Measurements from ENCODE around the gene RNMT. TPM values are rescaled to one million over a fixed set of nuclear protein-coding genes. Genes with fewer than 3 reads are reported as not detected.

RNMT gene
- total RNA-seq, 2 experiments from 2014 or later, result 17.3 to 35.6 TPM

GRCh38 chr18:13756261-13756660 lies 29.8 kb downstream of the RNMT start:
- intact Hi-C loops (cut with micrococcal nuclease; ENCODE audit: unreplicated experiment), result no loop called here
- Histone ChIP-seq H3K4me3 (ENCODE audit: low read depth, low read length, poor library complexity, severe bottlenecking) (no peak overlapping the region), H3K36me3 (ENCODE audit: insufficient read depth, low read length) (peaks cover 54% of the 10 kb centered on the region), H3K27ac (ENCODE audit: low read depth, low read length, poor library complexity, severe bottlenecking) (no peak overlapping the region), H3K9me2 (ENCODE audit: insufficient read depth, low read length) (no peaks in the 10 kb centered on the region), H3K4me1 (ENCODE audit: insufficient read depth, low read length, poor library complexity, severe bottlenecking) (no peaks in the 10 kb centered on the region), H4K20me1 (ENCODE audit: insufficient read depth, low read length) (no peaks in the 10 kb centered on the region), H2AFZ (ENCODE audit: low read length) (no peak overlapping the region), H3K9me3 (ENCODE audit: low read length) (no peaks in the 10 kb centered on the region), H3K4me2 (ENCODE audit: low read length) (no peak overlapping the region), H3K79me2 (ENCODE audit: insufficient read depth, low read depth, low read length) (no peaks in the 10 kb centered on the region)
- ChIA-PET CTCF (ENCODE audit: unreplicated experiment) (no interaction called here), POLR2A (no interaction called here)
- no peak for DNase-seq (ENCODE audit: low spot score)
- BruUV-seq (replicated peaks), result no TSS peak
- TF ChIP-seq EZH2phosphoT487 (IDR thresholded peaks at IDR 0.05; ENCODE audit: borderline replicate concordance, low read depth, low read length) (no peak), CTCF (conservative IDR thresholded peaks at IDR 0.05; ENCODE audit: low read length) (no peak)

GRCh38 chr18:13756671-13757070 lies 30.2 kb downstream of the RNMT start:
- intact Hi-C loops (cut with micrococcal nuclease; ENCODE audit: unreplicated experiment), result no loop called here
- TF ChIP-seq EZH2phosphoT487 (IDR thresholded peaks at IDR 0.05; ENCODE audit: borderline replicate concordance, low read depth, low read length) (no peak), CTCF (conservative IDR thresholded peaks at IDR 0.05; ENCODE audit: low read length) (no peak)
- Histone ChIP-seq H4K20me1 (ENCODE audit: insufficient read depth, low read length) (no peaks in the 10 kb centered on the region), H3K9me2 (ENCODE audit: insufficient read depth, low read length) (no peaks in the 10 kb centered on the region), H3K36me3 (ENCODE audit: insufficient read depth, low read length) (peaks cover 54% of the 10 kb centered on the region), H3K9me3 (ENCODE audit: low read length) (no peaks in the 10 kb centered on the region), H3K79me2 (ENCODE audit: insufficient read depth, low read depth, low read length) (no peaks in the 10 kb centered on the region), H3K27ac (ENCODE audit: low read depth, low read length, poor library complexity, severe bottlenecking) (no peak overlapping the region), H3K4me2 (ENCODE audit: low read length) (no peak overlapping the region), H3K4me1 (ENCODE audit: insufficient read depth, low read length, poor library complexity, severe bottlenecking) (no peaks in the 10 kb centered on the region), H2AFZ (ENCODE audit: low read length) (no peak overlapping the region), H3K4me3 (ENCODE audit: low read depth, low read length, poor library complexity, severe bottlenecking) (no peak overlapping the region)
- ChIA-PET CTCF (ENCODE audit: unreplicated experiment) (no interaction called here), POLR2A (no interaction called here)
- no peak for DNase-seq (ENCODE audit: low spot score)
- BruUV-seq (replicated peaks), result no TSS peak

- no peak for TF ChIP-seq CTCF (conservative IDR thresholded peaks at IDR 0.05; ENCODE audit: low read length)
- TF ChIP-seq EZH2phosphoT487 (IDR thresholded peaks at IDR 0.05; ENCODE audit: borderline replicate concordance, low read depth, low read length), result no peak
- ChIA-PET POLR2A (interaction anchor here (0.6 kb wide), 1 partner anchor 1192 kb away, joined by 3 read pairs; no protein-coding TSS in a partner anchor), CTCF (ENCODE audit: unreplicated experiment) (no interaction called here)
- no peaks in the 10 kb centered on the region for H3K9me2 ChIP-seq (ENCODE audit: insufficient read depth, low read length)
- no peak overlapping the region for H3K4me3 ChIP-seq (ENCODE audit: low read depth, low read length, poor library complexity, severe bottlenecking)
- H3K4me2 ChIP-seq (ENCODE audit: low read length), result no peak overlapping the region
- intact Hi-C loops (cut with micrococcal nuclease; ENCODE audit: unreplicated experiment), result no loop called here
- no peaks in the 10 kb centered on the region for H4K20me1 ChIP-seq (ENCODE audit: insufficient read depth, low read length)
- DNase-seq (ENCODE audit: low spot score), result no peak
- H3K36me3 ChIP-seq (ENCODE audit: insufficient read depth, low read length), result peaks cover 45% of the 10 kb centered on the region
- no peak overlapping the region for H3K27ac ChIP-seq (ENCODE audit: low read depth, low read length, poor library complexity, severe bottlenecking)
- no TSS peak for BruUV-seq (replicated peaks)
- no peak overlapping the region for H2AFZ ChIP-seq (ENCODE audit: low read length)
- H3K4me1 ChIP-seq (ENCODE audit: insufficient read depth, low read length, poor library complexity, severe bottlenecking), result no peaks in the 10 kb centered on the region
- H3K79me2 ChIP-seq (ENCODE audit: insufficient read depth, low read depth, low read length), result no peaks in the 10 kb centered on the region
- H3K9me3 ChIP-seq (ENCODE audit: low read length), result no peaks in the 10 kb centered on the region
Observed at GRCh38 chr18:13758622-13759021, 32.1 kb downstream of the RNMT start.
